Measurements from ENCODE around the gene CALR3. TPM values are rescaled to one million over a fixed set of nuclear protein-coding genes. Genes with fewer than 3 reads are reported as not detected.
A peak's percentile ranks its signal among the peaks of the same experiment; 100 is the strongest.
"Not testable (repeated sequence)": the region's sequence is repeated elsewhere in the genome, so short reads cannot be mapped to it uniquely, and the experiment has no call there.

The CALR3 gene
- total RNA-seq (not detected), polyA plus RNA-seq (not detected)

GRCh38 chr19:16495982-16496612 lies at the start of gene CALR3, which contains the start of gene C19orf44:
Gene CALR3 (minus strand): TSS chr19:16496167. CDS start chr19:16496129, 38 bp downstream.
Gene C19orf44 (plus strand): TSS chr19:16496394. CDS start chr19:16500793, 4,399 bp downstream.
- DNase-seq, result peak; percentile 99
- Histone ChIP-seq H3K9me3 (no peaks in the 10 kb centered on the region), H3K4me1 (peaks cover 0 to 13% (median 11%) of the 10 kb centered on the region in 4 donors), H3K36me3 (peaks cover 0 to 8% (median 1%) of the 10 kb centered on the region in 4 donors), H3K27me3 (no peaks in the 10 kb centered on the region), H3K27ac (peak within 1 kb of the TSS; percentile 82 to 89 (median 86)), H3K4me3 (peak within 1 kb of the TSS; percentile 72 to 75 (median 74))
- intact Hi-C loops (cut with DNase I), result loop anchor here (1.0 kb wide), 2 partner anchors 24 to 132 kb away; partner anchors contain the start of gene MED26
- WGBS, 2 donors, result 1% methylated on average over 52 of the region's 52 CpGs
- TF ChIP-seq POLR2A (IDR thresholded peaks at IDR 0.05), result no peak
- peak in 2 of 4 experiments; percentile 12 to 20 for TF ChIP-seq CTCF (IDR thresholded peaks at IDR 0.05)
- peak in 3 of 4 donors; percentile 45 to 70 (median 51) for TF ChIP-seq POLR2AphosphoS5 (IDR thresholded peaks at IDR 0.05)
- TF ChIP-seq EP300 (IDR thresholded peaks at IDR 0.05), result peak in 1 of 4 donors; percentile 4

GRCh38 chr19:16544473-16545231 lies 48.7 kb upstream of the CALR3 start:
- 83 to 91% methylated on average over 11 of the region's 11 CpGs for WGBS, 2 donors
- intact Hi-C loops (cut with DNase I), result no loop called here
- DNase-seq, result no peak

GRCh38 chr19:16543734-16544133 lies 47.8 kb upstream of the CALR3 start:
- Histone ChIP-seq H3K4me1 (peaks cover 0 to 49% (median 39%) of the 10 kb centered on the region in 4 donors), H3K36me3 (peaks cover 0 to 14% (median 0%) of the 10 kb centered on the region in 4 donors)
- H3K27ac ChIP-seq, H3K4me3 ChIP-seq, H3K27me3 ChIP-seq, H3K9me3 ChIP-seq, DNase-seq: not testable (repeated sequence)
- whole genome bisulfite sequencing, 2 donors, result 78 to 83% methylated on average over 6 of the region's 6 CpGs
- intact Hi-C loops (cut with DNase I), result loop anchor here (2.0 kb wide), 2 partner anchors 27 to 85 kb away; partner anchors contain the start of gene MED26

More at GRCh38 chr19:16544473-16545231, 48.7 kb upstream of the CALR3 start:
- Histone ChIP-seq H3K36me3 (peaks cover 0 to 8% (median 0%) of the 10 kb centered on the region in 4 donors), H3K27ac (no peak overlapping the region), H3K4me1 (peaks cover 0 to 43% (median 32%) of the 10 kb centered on the region in 4 donors), H3K9me3 (no peaks in the 10 kb centered on the region), H3K4me3 (no peak overlapping the region), H3K27me3 (no peaks in the 10 kb centered on the region)
- TF ChIP-seq EP300 (IDR thresholded peaks at IDR 0.05) (no peak), CTCF (IDR thresholded peaks at IDR 0.05) (no peak), POLR2AphosphoS5 (IDR thresholded peaks at IDR 0.05) (no peak), POLR2A (IDR thresholded peaks at IDR 0.05) (no peak)

- Histone ChIP-seq H3K36me3 (peaks cover 0 to 21% (median 0%) of the 10 kb centered on the region in 4 donors), H3K4me1 (peaks cover 0 to 56% (median 46%) of the 10 kb centered on the region in 4 donors), H3K9me3 (no peaks in the 10 kb centered on the region), H3K27ac (peak overlapping the region; percentile 86 to 93 (median 88)), H3K4me3 (peak overlapping the region; percentile 75 to 86 (median 78)), H3K27me3 (no peaks in the 10 kb centered on the region)
- 2 to 4% methylated on average over 15 of the region's 15 CpGs for WGBS, 2 donors
- no peak for DNase-seq
- intact Hi-C loops (cut with DNase I), result loop anchor here (2.0 kb wide), 2 partner anchors 28 to 86 kb away; partner anchors contain the start of gene MED26
- TF ChIP-seq POLR2AphosphoS5 (IDR thresholded peaks at IDR 0.05) (no peak), CTCF (IDR thresholded peaks at IDR 0.05) (no peak), EP300 (IDR thresholded peaks at IDR 0.05) (no peak), POLR2A (IDR thresholded peaks at IDR 0.05) (no peak)
Observed at GRCh38 chr19:16542910-16543472, 47.0 kb upstream of the CALR3 start.
